ENCODE measurements around the gene SRP9.
A peak's percentile ranks its signal among the peaks of the same experiment; 100 is the strongest.

Gene SRP9, protein sequence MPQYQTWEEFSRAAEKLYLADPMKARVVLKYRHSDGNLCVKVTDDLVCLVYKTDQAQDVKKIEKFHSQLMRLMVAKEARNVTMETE

DNA sequence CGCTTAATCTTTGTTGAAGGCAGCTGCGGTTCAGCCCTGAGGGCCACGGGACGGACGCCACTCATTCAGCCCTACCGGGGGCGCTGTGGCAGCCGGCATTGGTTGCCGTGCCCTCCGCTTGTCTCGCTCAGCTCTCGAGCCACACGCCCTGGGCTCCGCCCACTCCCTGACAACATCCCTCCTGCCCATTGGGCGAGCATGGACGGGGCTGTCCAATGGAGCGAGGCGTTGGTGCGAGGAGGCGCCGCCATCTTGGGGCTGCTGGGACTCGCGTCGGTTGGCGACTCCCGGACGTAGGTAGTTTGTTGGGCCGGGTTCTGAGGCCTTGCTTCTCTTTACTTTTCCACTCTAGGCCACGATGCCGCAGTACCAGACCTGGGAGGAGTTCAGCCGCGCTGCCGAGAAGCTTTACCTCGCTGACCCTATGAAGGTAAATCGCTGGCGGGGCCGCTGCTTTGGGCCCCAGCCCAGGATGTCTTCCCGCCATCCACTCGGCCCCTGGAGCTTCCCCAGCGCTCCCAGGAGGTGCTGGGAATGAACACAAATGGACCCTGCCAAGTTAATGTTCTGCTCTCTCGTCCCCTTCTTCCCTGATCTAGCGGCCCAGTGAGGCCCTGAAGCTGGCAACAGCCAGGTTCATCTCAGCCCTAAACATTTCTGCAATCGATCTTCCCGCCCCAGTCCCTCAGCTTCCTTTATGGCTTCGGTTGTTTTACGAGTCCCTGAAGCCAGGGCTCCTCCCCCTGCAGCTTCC, at the start of gene SRP9:
Gene SRP9 (plus strand): TSS at position 244 of the 754 bp plus-strand sequence. CDS start 115 bp downstream, at position 359.
- DNase-seq (ENCODE audit: low read depth in 3 of 3, low spot score in 1 of 3): peak; percentile 96

DNA sequence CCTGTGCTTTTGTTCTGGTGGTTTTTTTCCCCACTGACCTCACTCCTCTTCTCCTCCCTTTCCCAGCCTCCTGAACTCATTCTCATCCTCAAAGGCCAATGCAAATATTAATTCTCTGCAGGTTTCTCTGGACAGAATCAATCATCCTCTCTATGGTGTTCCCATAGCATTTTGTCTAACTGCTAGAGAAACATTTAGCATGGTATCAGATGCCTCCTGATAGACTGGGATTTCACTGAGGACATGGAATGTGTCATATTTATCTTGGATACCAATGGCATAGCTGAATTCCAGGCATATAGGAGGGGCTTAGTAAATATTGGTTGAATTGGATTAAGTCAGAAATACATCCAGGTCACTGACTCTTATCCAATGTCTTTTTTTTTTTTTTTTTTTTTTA, 46.1 kb upstream of the SRP9 start:
- DNase-seq (ENCODE audit: low read depth in 3 of 3, low spot score in 1 of 3): no peak

DNA sequence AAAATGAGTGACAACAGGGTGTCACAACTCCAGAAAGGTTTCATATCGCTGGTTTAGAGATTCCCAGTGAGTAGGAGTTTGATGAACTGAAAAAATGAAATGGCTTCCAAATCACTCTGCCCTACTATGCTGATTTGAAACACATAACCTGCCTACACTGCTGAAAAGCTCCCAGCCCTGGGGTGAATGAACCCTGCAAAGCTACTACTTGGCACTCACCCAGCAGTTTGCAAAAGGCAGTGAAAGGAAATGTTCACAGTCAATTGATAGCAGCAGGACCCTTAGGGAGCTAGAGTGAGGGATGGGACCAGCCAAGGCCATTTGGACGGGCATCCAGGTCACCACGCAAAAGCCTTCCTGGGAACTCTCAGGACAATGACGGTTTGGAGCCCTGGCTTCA, 44.4 kb upstream of the SRP9 start:
- no peak for DNase-seq (ENCODE audit: low read depth in 3 of 3, low spot score in 1 of 3)

DNA sequence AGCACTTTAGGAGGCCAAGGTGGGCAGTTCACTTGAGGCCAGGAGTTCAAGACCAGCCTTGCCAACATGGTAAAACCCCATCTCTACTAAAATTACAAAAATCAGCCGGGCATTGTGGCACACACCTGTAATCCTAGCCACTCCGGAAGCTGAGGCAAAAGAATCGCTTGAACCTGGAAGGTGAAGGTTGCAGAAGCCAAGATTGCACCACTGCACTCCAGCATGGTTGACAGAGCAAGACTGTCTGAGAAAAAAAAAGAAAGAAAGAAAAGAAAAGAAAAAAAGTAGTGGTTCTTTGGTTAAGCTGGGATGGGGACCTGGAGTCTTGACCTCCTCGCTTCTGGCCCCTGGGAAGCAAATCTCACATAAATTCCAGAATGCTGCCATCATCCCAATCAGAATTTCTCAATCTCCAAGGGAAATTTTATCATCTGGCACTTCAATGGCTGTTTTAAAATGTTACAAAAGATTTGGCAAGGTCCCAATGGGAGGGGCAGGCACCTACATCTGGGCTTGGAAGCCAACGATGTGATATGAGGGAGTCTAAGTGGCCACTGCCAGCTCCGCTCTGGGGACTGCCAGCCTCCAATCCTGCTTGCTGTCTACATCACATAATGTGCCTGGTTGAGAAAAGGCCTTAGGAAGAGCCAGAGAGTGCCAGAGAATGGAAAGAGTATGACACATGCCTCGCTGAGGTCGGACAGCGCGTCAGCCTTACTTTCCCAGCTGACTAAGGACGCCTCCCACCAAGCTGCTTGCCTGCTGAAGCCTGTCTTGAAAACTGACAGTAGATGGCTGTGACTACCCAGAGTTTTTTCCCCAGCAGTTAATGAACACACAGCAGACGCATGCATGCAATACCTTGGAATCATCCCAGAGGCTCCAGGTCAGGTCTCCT, 42.1 kb upstream of the SRP9 start:
- DNase-seq (ENCODE audit: low read depth in 3 of 3, low spot score in 1 of 3): no peak

DNA sequence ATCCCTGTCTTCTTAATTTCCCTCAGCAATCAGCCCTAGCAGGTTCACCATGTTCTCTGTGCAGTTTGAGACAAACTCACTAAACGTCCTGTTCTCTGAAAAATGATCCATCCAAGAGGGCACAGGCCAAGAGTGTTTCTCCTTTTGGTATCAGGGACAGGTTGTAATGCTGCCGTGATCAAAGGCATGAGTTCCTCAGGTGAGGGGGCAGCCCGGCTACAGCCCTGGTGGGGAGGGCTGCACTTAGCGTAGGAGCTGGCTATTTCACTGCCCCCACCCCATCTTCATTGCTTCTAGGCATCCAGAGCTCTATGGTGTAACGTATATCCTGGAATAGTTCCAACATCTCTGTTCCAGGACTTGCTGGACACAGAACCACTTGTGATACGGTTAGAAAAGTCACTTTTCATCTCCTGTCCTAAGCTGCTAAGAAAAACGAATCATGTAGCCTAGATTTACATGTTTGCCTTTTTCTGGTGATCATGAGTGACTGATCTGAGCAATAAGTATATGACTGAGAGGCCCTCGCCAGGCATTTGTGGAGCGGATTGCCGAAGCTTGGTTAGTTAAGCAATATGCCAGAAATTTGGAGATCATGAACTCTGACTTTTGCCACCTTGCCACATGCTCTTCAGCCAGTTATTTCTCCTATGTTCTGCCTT, 41.1 kb upstream of the SRP9 start:
- no peak for DNase-seq (ENCODE audit: low read depth in 3 of 3, low spot score in 1 of 3)

DNA sequence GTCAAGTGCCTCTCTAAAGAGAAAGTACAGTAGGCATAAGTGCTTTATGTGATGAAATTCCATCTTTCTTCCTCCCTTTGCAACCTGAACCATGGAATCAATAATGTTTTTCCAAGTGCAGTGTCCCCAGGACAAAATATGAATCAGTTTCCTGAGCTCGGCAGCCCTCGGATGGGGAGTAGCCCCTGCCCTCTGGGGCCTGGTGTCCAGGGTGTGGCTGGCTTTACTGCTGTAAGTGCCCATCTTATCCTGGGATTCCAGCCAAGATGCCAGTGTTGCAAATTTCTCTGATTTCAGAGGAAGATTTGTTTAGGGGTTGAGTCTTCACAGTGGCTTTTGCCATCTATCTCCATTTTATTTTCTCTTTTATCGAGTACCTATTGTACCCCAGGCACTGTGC, 40.5 kb upstream of the SRP9 start:
- no peak for DNase-seq (ENCODE audit: low read depth in 3 of 3, low spot score in 1 of 3)

DNA sequence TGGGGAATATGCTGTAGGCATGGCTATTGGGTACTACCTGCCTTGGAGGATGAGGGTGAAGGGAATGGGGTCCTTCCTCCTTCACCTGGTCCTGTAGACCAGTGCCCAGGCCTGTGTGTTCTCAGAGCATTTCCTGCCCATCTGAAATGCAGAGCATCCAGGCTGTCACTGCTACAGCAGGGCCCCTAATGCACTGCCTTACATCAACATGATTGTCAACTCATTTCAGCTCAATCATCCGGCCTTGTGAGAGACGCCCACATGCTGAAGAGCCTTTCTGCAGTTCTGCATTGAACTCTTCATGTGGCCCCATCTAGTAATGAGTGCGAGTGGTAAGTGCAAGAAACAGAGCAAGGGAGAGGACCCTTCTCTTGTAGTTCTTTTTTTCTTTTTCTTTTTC, 39.8 kb upstream of the SRP9 start:
- no peak for DNase-seq (ENCODE audit: low read depth in 3 of 3, low spot score in 1 of 3)

DNA sequence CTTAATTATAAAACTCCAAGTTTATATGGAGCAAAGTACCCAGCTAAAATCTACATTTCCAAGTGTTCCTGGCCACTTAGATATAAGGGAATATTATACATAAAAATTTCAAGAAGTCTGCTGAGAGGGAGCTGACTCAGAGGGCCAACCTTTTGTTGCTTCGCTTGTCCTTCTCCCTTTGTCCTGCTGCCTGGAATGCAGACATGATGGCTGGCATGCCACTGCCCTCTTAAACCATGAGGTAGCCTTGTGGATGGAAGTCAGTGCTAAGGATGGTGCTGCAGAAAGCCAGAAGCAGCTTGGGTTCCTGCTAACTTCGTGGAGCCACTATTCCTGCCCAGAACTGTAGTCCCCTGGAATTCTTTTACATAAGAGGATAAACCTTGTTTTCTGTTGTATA, 38.9 kb upstream of the SRP9 start:
- no peak for DNase-seq (ENCODE audit: low read depth in 3 of 3, low spot score in 1 of 3)

DNA sequence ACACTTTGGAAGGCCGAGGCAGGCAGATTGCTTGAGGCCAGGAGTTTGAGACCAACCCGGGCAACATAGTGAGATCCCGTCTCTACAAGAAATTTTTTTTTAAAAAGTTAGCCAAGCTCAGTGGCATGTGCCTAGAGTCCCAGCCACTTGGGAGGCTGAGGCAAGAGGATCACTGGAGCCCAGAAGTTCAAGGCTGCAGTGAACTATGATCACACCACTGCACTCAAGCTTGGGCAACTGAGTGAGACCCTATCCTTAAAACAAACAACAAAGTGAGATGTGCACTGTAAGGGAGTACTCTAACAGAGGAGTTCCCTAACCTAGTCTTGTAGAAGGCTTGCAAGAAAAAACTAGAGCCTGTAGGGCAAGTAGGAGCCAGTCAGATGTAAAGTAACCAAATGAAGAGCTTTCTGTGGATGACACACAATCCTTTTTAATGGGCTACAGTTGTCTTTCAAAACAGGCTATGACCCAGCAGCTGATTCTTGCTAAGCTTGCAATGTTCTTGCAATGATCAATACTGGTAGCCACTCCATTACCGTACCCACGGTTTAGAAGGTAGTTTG, 38.0 kb upstream of the SRP9 start:
- DNase-seq (ENCODE audit: low read depth in 3 of 3, low spot score in 1 of 3): no peak

DNA sequence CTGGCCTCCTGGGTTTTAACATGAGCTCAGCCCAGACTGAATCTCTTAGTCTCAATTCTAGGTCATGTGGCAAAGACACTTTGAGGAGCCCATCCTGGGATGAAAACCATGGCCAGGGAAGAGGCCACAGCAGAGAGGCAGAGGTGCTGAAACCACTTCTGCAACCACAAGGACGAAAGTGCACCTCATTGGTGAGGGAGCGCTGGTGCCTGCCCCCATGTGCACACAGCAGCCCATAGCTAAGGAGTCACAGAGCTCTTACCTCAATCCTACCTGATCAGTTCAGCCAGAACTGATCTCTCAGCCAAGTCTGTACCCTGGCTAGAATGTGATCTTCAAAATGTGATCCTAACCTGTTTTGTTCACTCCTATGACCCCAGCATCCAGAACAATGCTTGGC, 32.9 kb upstream of the SRP9 start:
- no peak for DNase-seq (ENCODE audit: low read depth in 3 of 3, low spot score in 1 of 3)

DNA sequence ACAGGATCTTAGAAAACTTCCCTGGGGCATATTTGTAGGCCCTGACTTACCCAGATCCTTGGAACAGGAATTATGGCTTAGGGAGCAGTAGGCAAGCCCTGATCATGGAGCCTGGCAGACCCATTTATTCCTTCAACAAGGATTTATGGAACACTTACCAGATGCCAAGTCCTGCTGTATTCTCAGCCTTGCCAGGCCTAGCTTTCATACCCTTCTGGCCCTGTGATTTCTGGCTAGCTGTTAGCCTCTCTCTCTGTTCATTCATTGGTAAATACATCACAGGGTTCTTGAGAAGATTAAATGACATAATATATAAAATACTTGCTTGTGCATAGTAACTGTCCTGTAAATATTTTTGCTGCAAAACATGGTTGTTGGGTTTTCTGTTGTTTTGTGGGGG, 32.4 kb upstream of the SRP9 start:
- no peak for DNase-seq (ENCODE audit: low read depth in 3 of 3, low spot score in 1 of 3)

DNA sequence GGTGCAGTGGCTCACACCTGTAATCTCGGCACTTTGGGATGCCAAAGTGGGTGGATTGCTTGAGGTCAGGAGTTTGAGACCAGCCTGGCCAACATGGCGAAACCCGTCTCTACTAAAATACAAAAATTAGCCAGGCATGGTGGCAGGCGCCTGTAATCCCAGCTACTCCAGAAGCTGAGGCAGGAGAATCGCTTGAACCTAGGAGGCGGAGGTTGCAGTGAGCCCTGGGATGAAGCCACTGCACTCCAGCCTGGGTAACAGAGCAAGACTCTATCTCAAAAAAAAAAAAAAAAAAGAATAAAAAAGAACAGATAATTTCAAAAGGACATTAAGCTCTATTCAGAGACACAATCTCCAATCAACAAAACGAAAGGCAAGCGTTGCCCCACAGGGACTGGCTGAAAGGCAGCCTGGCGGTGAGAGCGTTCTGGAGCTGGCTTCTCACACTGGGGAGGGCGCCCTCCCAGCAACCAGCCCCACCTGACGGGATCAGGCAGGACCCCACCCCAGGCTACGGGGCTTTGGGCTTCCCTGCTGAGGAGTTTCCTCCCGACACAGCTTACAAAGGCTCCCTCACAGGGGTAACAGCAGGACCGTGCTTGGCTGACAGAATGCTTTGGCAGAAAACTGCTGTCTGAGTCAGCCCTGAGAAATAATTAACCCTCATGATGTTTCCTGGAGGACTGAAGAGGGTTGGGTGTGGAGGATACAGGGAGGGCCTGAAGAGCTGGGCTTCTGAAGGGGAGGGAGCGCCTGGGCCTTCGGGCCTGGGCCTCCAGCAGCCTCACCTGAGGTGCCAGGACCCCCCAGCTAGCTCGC, 31.1 kb upstream of the SRP9 start:
- no peak for DNase-seq (ENCODE audit: low read depth in 3 of 3, low spot score in 1 of 3)

DNA sequence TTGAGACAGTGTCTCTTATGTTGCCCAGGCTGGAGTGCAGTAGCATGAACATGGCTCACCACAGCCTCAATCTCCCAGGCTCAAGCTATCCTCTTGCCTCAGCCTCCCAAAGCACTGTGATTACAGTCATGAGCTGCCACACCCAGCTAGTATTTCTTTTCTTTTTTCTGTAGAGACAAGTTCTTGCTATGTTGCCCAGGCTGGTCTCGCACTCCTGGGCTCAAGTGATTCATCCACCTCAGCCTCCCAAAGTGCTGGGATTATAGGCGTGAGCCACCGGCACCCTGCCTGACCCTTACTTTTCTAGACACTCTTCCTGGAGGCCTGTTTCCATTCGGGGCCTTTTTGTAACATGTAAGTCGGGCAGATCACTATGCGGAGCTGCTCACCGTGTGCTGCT, 30.1 kb upstream of the SRP9 start:
- DNase-seq (ENCODE audit: low read depth in 3 of 3, low spot score in 1 of 3): no peak

DNA sequence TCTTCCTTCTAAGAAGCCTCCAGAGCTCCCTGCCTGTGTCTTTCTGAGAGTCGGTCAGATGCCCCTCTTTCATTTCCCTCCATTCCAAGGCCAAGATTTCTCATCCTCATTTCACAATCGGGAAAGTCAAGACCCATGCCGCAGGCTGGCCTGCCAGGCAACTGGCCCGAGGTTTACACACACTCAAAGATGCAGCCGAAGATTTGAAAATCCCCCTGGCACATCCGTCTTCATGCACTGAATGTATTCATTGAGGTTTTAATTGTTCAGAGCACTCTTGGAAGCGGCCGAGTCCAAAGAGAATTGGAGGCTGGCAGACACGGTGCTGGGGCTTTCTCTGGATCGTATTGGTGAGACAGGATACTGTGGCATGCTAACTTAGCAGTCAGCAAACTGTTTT, 29.1 kb upstream of the SRP9 start:
- no peak for DNase-seq (ENCODE audit: low read depth in 3 of 3, low spot score in 1 of 3)

DNA sequence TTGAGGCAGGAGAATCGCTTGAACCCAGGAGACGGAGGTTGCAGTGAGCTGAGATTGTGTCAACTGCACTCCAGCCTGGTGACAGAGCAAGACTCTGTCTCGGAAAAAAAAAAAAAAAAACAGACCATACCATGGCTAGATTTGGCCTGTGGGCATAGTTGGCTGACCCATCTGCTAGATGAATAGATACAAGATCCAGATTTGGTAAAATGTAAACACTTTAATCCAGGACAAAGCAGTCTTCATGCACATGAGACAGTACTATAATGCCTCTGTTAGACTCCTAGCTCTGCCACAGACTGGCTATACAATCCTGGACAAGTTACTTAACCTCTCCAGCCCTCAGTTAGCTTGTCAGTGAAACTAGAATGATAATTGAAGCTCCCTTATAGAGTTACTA, 27.9 kb upstream of the SRP9 start:
- no peak for DNase-seq (ENCODE audit: low read depth in 3 of 3, low spot score in 1 of 3)

DNA sequence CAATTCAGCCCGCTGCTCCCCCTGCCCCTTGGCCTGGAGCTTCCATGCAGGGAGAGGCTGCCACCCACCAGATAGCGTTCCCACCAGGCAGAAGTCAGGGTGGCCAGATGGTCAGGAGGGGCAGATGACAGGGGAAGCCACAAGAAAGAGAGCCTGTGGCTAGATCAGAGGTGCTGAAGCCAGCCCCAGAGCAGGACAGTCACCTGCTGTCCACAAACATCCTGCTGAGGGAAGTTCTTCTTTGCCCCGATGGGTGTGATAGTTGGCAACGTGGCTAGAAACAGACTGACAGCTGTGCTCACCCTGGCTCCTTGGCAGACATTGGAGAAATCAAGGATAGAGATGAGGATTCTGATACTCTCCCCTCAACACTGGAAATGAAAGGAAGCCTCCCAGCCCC, 27.2 kb upstream of the SRP9 start:
- no peak for DNase-seq (ENCODE audit: low read depth in 3 of 3, low spot score in 1 of 3)

DNA sequence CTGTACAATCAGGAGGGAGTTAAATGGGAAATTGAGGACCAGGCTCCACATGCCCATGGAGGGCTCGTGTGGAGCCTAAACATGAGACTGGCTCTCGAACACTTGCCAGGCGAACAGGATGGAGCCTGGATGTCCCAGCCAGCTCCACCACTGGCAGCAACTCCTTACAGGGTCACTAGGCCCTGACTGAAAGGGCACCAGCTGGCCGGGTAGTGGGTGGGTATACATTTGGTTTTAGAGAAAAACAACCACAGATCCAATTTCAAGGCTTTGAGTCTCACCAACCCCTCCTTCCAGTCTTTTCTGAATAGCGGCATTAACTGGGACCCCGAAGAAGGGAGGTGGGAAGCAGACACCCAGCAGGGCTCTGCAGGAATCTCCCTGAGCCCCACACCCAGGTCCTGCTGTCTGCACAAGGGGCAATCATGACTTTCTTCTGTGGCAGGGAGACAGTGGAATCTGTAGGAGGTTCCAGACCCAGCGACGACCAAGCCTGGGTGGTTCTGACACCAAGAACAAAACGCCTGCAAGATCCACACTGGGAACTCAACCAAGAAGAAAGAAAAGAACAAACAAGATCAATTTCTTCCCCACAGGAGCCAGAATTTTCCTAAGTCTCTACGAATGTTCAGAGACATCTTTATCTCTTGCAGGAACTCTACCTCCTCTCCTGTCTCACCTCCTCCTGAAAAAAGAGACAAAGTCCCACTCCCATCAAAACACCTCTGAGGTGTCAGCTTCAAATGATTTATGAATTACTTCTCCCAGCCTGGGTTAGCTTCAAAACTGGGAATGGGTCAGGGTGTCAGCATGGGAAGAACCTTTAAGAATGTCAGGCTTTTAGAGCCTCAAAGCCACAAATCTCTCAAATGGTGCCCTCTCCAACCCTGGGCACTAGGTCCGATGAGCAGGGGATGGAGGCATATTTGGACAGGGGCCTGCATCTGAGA, 26.5 kb upstream of the SRP9 start:
- DNase-seq (ENCODE audit: low read depth in 3 of 3, low spot score in 1 of 3): no peak

DNA sequence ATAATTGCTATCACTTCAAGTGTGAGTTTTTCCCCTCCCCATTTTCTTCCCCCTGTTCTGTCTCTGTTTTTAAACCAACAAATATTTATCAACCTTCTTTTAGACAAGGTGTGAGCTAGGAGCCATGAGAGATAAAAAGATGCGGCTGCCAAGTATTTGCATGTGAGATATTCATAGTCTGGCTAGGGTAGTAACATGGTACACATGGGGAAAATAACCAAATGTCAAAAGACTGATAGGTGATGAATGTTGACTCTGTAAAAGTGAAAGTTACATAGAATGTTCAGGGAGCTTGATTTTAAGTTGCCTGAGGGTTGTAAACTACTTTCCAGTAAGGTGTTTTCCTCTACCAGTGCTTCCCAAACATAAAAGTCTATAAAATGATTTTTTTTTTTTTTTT, 25.4 kb upstream of the SRP9 start:
- DNase-seq (ENCODE audit: low read depth in 3 of 3, low spot score in 1 of 3): no peak

DNA sequence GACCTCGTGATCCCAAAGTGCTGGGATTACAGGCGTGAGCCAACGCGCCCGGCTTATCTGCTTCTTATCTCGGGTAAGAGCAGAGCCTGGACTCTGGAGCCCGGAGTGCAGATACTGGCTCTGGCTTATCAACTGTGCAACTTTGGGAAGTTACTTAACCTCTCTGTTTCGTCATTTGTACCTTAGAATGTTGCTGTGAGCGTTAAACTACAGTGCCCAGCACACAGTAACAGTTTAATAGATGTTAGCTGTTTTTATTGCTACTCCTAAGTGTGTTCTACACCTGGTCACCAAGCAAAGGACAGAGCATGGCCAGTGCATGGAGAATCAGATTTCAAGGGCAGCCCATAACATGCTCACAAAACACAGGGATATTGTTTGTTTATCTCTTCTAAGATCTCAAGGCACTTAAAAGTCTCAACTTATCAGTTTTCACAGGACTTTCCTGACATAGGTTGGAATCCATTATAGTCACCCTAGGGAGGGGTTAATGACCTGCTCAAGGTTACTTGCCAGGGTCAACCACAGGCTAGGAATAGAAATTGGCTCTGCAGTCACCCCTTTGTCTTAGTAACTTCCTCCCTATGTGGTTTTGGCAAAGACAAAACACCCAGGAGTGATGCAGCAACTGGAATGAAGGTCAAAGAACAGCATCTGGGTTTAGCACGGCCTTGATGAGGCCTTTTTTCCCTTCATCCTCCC, 22.5 kb upstream of the SRP9 start:
- DNase-seq (ENCODE audit: low read depth in 3 of 3, low spot score in 1 of 3): no peak

Measured in stimulated activated CD4-positive, alpha-beta T cell treated with anti-CD3 and anti-CD28 coated beads, TNF-alpha, amount 100 ng/mL, for 1 hour (primary cell).